Measurements from ENCODE around the gene CDR2. TPM values are rescaled to one million over a fixed set of nuclear protein-coding genes. Genes with fewer than 3 reads are reported as not detected.

The CDR2 gene
- total and polyA plus RNA-seq, 3 donors from 2014 or later: 56.8 to 133 (median 63.7) TPM

DNA sequence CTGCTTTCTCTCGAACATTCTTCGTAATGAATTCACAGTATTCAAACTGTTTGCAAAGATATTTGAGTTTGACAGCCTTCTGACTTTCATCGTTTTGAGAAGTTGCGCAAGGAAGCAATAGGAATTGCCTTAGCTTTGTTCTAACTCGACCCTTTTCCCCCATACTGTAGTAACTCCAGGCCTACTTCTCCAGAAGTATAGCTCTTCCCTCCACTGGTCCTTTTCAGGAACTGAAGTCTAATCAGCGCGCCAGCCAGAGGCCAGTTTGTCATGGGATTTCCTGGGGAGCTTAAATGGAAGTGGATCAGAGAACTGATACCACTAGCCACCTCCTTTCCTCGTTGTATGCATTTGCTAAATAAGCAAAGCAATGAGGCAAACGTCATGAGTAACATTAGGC, 27.9 kb downstream of the CDR2 start:
- Histone ChIP-seq H3K4me3 (no peak overlapping the region), H3K27me3 (no peaks in the 10 kb centered on the region), H3K27ac (no peak overlapping the region), H3K9me3 (no peaks in the 10 kb centered on the region), H3K36me3 (ENCODE audit: low read depth, missing control alignments) (no peaks in the 10 kb centered on the region), H3K4me1 (no peaks in the 10 kb centered on the region)
- intact Hi-C loops (cut with DNase I; ENCODE audit: low total_unique reads): no loop called here
- WGBS, 2 donors: 82 to 85% methylated on average over 9 of the region's 9 CpGs
- DNase-seq: no peak
- TF ChIP-seq, protein P1, sequence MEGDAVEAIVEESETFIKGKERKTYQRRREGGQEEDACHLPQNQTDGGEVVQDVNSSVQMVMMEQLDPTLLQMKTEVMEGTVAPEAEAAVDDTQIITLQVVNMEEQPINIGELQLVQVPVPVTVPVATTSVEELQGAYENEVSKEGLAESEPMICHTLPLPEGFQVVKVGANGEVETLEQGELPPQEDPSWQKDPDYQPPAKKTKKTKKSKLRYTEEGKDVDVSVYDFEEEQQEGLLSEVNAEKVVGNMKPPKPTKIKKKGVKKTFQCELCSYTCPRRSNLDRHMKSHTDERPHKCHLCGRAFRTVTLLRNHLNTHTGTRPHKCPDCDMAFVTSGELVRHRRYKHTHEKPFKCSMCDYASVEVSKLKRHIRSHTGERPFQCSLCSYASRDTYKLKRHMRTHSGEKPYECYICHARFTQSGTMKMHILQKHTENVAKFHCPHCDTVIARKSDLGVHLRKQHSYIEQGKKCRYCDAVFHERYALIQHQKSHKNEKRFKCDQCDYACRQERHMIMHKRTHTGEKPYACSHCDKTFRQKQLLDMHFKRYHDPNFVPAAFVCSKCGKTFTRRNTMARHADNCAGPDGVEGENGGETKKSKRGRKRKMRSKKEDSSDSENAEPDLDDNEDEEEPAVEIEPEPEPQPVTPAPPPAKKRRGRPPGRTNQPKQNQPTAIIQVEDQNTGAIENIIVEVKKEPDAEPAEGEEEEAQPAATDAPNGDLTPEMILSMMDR (IDR thresholded peaks at IDR 0.05): no peak
- TF ChIP-seq POLR2A (IDR thresholded peaks at IDR 0.05): no peak

DNA sequence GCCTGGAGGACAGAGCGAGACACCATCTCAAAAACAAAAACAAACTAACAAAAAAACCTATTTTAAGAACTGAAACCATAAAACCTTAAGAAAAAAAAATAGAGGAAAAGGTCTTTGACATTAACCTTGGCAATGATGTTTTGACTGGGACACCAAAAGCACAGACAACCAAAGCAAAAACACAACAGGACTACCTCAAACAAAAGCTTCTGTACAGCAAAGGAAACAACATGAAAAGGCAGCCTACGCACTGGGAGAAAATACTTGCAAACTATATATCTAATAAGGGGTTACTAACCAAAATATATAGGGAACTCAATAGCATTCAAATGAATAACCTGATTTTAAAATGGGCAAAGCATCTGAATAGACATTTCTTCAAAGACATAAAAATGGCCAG, 32.3 kb downstream of the CDR2 start:
- Histone ChIP-seq H3K4me1 (no peaks in the 10 kb centered on the region), H3K27me3 (no peaks in the 10 kb centered on the region), H3K36me3 (ENCODE audit: low read depth, missing control alignments) (no peaks in the 10 kb centered on the region), H3K27ac (no peak overlapping the region), H3K9me3 (no peaks in the 10 kb centered on the region), H3K4me3 (no peak overlapping the region)
- intact Hi-C loops (cut with DNase I; ENCODE audit: low total_unique reads): no loop called here
- TF ChIP-seq, protein P1 (IDR thresholded peaks at IDR 0.05): no peak
- no peak for TF ChIP-seq POLR2A (IDR thresholded peaks at IDR 0.05)
- WGBS, 2 donors: 92% methylated on average over 2 of the region's 2 CpGs
- DNase-seq: no peak

DNA sequence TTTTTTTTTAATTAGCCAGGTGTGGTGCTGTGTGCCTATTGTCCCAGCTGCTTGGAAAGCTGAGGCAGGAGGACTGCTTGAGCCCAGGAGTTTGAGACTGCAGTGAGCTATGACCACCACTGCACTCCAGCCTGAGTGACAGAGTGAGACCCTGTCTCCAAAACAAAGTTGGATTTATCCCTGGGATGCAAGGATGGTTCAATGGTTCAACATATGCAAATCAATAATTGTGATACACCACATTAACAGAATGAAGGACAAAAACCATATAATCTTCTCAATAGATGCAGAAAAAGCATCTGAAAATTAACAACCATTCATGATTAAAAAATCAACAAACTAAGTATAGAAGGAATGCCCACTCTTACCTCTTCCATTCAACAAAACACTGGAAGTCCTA, 33.5 kb downstream of the CDR2 start:
- intact Hi-C loops (cut with DNase I; ENCODE audit: low total_unique reads): no loop called here
- no peak overlapping the region for H3K4me3 ChIP-seq
- no peaks in the 10 kb centered on the region for H3K27me3 ChIP-seq
- H3K4me1 ChIP-seq: no peaks in the 10 kb centered on the region
- TF ChIP-seq POLR2A (IDR thresholded peaks at IDR 0.05): no peak
- TF ChIP-seq, protein P1 (IDR thresholded peaks at IDR 0.05): no peak
- no peak for DNase-seq
- no peaks in the 10 kb centered on the region for H3K9me3 ChIP-seq
- no peak overlapping the region for H3K27ac ChIP-seq
- no peaks in the 10 kb centered on the region for H3K36me3 ChIP-seq (ENCODE audit: low read depth, missing control alignments)

DNA sequence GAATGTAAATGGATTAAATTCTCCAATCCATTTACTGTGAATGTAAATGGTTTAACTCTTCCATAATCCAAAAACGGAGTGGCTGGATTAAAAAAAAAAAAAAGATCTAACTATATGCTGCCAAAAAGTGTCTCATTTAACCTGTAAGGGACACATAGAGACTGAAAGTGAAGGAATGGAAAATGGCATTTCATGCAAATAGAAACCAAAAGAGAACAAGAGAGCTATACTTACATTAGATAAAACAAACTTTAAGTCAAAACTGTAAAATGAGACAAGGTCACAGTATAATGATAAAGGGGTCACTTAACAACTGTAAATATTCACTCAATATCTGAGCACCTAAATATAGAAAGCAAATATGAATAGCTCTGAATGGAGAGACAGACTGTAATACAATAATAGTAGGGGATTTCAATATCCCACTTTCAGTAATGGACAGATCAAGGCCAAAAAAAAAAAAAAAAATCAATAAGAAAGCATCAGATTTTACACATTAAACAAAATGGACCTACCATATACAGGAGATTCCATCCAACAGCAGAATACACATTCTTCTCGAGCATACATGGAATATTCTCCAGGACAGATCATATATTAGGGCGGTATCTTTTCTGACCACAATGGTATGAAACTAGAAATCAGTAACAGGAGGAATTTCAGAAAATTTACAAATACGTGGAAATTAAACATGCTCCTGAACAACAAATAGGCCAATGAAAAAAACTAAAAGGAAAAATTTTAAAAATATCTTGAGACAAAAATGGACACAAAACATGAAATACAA, 36.4 kb downstream of the CDR2 start:
- Histone ChIP-seq H3K27ac (no peak overlapping the region), H3K36me3 (ENCODE audit: low read depth, missing control alignments) (no peaks in the 10 kb centered on the region), H3K4me3 (no peak overlapping the region), H3K9me3 (no peaks in the 10 kb centered on the region), H3K27me3 (no peaks in the 10 kb centered on the region), H3K4me1 (no peaks in the 10 kb centered on the region)
- TF ChIP-seq POLR2A (IDR thresholded peaks at IDR 0.05): no peak
- TF ChIP-seq, protein P1 (IDR thresholded peaks at IDR 0.05): no peak
- 91 to 94% methylated on average over 4 of the region's 4 CpGs for WGBS, 2 donors
- no peak for DNase-seq
- intact Hi-C loops (cut with DNase I; ENCODE audit: low total_unique reads): no loop called here

DNA sequence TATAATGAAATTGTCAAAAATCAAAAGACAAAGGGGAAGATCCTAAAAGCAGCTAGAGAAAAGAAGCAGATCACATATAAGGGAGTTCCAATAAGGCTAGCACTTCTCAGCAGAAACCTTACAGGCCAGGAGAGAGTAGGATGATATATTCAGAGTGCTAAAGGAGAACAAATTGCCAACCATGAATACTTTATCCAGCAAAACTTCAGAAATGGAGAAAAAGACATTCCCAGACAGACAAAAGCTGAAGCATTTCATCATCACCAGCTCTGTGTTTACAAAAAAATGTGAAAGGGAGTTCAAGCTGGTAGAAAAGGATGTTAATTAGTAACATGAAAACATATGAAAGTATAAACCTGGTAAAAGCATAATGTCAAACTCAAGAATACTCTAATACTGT, 37.4 kb downstream of the CDR2 start:
- Histone ChIP-seq H3K36me3 (ENCODE audit: low read depth, missing control alignments) (no peaks in the 10 kb centered on the region), H3K9me3 (no peaks in the 10 kb centered on the region), H3K4me3 (no peak overlapping the region), H3K27ac (no peak overlapping the region), H3K27me3 (no peaks in the 10 kb centered on the region), H3K4me1 (no peaks in the 10 kb centered on the region)
- TF ChIP-seq, protein P1 (IDR thresholded peaks at IDR 0.05): no peak
- TF ChIP-seq POLR2A (IDR thresholded peaks at IDR 0.05): no peak
- intact Hi-C loops (cut with DNase I; ENCODE audit: low total_unique reads): no loop called here
- DNase-seq: no peak
